ENCODE results near the gene MCAM.

Gene MCAM

GRCh38 chr11:119351232-119351631, 34.3 kb upstream of the MCAM start:
- TF ChIP-seq CTCF (IDR thresholded peaks at IDR 0.05; ENCODE audit: insufficient read depth, low read depth, low read length, missing control alignments), result no peak
- no peak overlapping the region for H3K4me3 ChIP-seq (ENCODE audit: low read depth, low read length)
- no peak for DNase-seq (ENCODE audit: low read depth)

GRCh38 chr11:119350302-119350701, 33.4 kb upstream of the MCAM start:
- DNase-seq (ENCODE audit: low read depth), result no peak
- no peak for TF ChIP-seq CTCF (IDR thresholded peaks at IDR 0.05; ENCODE audit: insufficient read depth, low read depth, low read length, missing control alignments)

GRCh38 chr11:119347940-119348605, 31.1 kb upstream of the MCAM start:
- no peak for TF ChIP-seq CTCF (IDR thresholded peaks at IDR 0.05; ENCODE audit: insufficient read depth, low read depth, low read length, missing control alignments)
- no peak overlapping the region for H3K4me3 ChIP-seq (ENCODE audit: low read depth, low read length)
- DNase-seq (ENCODE audit: low read depth), result no peak

More at GRCh38 chr11:119350302-119350701, 33.4 kb upstream of the MCAM start:
- H3K4me3 ChIP-seq (ENCODE audit: low read depth, low read length), result no peak overlapping the region

- H3K4me3 ChIP-seq (ENCODE audit: low read depth, low read length), result no peak overlapping the region
- no peak for TF ChIP-seq CTCF (IDR thresholded peaks at IDR 0.05; ENCODE audit: insufficient read depth, low read depth, low read length, missing control alignments)
- DNase-seq (ENCODE audit: low read depth), result no peak
These were observed 30.3 kb upstream of the MCAM start for GRCh38 chr11:119347242-119347641.

- DNase-seq (ENCODE audit: low read depth), result no peak
These were observed 29.7 kb upstream of the MCAM start, which contains the start of gene MFRP for GRCh38 chr11:119346605-119347004. Gene MFRP (minus strand): TSS chr11:119346705. CDS start chr11:119346513, 192 bp downstream.

GRCh38 chr11:119345685-119346084, 28.8 kb upstream of the MCAM start:
- TF ChIP-seq CTCF (IDR thresholded peaks at IDR 0.05; ENCODE audit: insufficient read depth, low read depth, low read length, missing control alignments), result no peak
- no peak for DNase-seq (ENCODE audit: low read depth)
- H3K4me3 ChIP-seq (ENCODE audit: low read depth, low read length), result no peak overlapping the region

More at GRCh38 chr11:119346605-119347004, 29.7 kb upstream of the MCAM start, which contains the start of gene MFRP:
- H3K4me3 ChIP-seq (ENCODE audit: low read depth, low read length), result no peak within 1 kb of the TSS
- TF ChIP-seq CTCF (IDR thresholded peaks at IDR 0.05; ENCODE audit: insufficient read depth, low read depth, low read length, missing control alignments), result no peak

Data from GM12865 (cell line).